Endometrial microvascular endothelial cells (primary cell): ENCODE measurements around the gene CRYBG1. TPM values are rescaled to one million over a fixed set of nuclear protein-coding genes. Genes with fewer than 3 reads are reported as not detected.

Experiments used
- in situ Hi-C: cut with HindIII; loops from 2 replicates; pipeline ENCODE4 v1.10.0; 2017; ENCODE audit warnings: low sequenced_read_pairs, low pct_unique_long_range_greater_than_20kb; ENCODE audit errors: inconsistent ontology term
- total RNA-seq: library from RNA; depleted of rRNA; stranded (reverse); fragments of >200 nt; gene quantifications from one replicate; pipeline ENCODE4 v1.2.3, GENCODE V29; 2015; ENCODE audit errors: inconsistent ontology term

CRYBG1 gene
- total RNA-seq, 1 donor from 2014 or later = 45.6 TPM

GRCh38 chr6:106451439-106451838 is 90.9 kb downstream of the CRYBG1 start:
- in situ Hi-C loops = no loop called here

DNA sequence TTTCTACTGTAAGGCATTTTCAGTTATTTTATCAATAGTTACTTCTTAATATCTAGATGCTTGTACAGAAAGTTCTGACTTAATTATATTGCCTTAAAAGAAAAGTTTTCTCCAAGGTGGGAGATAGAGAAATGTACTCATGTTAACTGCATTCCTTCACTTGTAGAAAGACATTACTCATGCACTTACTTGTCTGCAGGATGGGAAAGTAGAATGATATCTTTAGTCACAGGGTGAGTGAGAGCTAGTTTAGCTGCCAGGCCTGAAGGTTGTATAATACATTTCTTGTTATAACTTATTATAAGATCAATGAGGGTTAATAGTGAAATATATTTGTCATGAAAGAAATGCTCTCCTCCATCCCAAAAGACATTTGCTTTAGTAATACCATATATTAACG is 92.1 kb downstream of the CRYBG1 start:
- in situ Hi-C loops = no loop called here

DNA sequence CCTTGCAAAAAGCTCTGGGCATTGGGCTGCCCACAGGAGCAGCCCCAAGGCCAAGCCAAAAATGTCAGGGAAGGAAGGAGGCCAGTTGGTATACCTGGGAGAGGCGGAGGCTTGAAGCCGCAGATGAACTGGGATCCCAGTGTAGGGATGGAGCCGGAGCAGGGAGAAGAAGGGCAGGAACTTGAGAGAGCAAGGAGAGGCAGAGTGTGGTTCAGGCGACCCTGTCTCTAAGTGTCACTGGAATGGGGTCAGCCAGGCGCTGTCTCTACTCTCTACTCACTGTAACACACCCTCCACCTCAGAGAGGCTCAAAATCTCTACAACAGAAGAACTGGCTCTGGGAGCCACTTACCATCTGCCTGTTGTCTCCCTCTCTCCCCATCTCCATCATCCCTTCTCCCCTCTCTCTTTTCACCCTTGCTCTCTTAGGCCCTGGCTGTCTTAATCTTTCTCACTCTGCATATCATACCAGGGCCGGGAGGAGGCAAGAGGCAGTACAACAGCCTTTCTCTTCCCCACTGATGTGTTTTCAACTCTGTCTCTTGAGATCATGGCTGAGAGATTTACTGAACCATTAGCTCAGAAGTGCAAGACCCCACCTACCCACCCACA is 93.3 kb downstream of the CRYBG1 start:
- in situ Hi-C loops = no loop called here

- in situ Hi-C loops = no loop called here
These were observed 96.2 kb downstream of the CRYBG1 start for GRCh38 chr6:106456756-106457155.

DNA sequence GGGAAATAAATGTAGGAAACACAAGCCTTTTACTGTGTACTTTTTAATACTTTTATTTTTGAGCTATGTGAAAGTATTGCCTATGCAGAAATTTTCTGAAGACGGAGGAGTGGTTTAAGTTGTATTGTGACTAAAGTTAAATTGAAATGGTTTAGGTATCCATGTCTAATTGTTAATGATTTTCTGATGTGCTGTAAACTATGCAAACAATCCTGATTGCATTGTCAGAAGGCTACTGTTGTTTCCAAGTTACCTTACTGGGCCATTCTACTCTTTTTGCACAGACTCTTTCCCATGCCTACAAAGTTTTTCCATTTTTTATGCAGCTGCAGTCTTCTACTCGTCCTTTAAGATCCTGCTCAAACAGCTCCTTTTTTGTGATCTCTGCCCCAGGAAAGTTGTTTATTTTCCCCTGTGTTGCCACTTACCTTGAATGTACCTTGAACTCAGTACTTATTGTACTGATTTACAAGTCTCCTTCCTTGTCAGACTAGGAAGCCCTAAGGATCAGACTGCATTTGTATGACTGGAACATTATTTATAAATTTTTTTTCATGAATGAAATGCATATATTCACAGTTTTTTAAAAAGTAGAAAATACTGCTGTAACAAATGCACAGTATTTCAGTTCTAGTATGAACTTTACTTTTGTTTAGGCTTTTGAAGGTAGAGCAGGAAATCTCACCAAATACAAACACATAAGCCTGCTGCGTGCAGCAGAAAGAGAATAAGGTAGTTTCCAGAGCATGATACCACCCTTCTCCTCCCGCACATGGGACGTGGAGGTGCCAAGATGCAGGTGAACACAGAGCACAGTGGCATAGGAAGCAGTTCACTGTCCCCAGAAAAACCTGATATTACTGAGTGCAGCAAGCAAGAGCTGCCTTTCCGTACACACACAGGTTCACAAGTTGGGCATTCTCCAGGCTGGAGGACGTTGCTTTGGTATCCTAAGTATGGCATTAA is 97.8 kb downstream of the CRYBG1 start:
- in situ Hi-C loops = no loop called here

DNA sequence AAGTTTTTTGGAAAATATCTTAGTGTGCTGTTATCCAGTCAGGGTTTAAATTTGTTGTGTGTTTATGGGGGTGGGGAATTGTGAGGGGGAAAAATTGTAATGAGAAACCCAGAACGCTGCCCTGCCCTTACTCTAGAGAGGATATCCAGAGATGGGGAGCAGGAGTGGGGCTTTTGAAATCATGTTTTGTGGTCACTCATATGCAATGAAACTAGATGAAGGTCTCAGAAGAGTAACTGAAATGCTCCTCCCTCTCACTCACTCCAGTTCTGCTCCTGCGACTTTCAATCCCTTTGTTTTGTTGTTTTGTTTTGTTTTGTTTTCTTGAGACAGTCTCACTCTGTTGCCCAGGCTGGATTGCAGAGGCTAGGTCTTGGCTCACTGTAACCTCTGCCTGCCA is 100.0 kb downstream of the CRYBG1 start:
- in situ Hi-C loops = no loop called here

DNA sequence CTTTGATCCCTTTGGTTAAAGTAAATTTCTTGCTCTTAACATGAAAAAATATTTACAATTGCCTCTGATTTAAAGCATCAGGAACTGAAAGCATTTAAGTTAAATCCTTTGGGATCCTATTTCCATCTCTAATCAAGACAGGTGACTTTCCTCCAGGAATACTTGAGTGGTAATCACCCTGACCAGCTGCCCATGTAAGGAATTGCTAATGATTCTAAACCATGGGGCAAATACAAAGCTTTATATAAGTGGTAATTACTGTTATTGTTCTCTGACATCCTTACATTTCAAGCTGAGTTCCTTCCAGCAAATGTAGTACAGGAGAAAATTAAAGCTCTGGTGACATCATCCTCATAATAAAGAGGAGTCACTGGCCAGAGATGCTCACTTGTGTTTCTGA is 100.6 kb downstream of the CRYBG1 start:
- in situ Hi-C loops = no loop called here

DNA sequence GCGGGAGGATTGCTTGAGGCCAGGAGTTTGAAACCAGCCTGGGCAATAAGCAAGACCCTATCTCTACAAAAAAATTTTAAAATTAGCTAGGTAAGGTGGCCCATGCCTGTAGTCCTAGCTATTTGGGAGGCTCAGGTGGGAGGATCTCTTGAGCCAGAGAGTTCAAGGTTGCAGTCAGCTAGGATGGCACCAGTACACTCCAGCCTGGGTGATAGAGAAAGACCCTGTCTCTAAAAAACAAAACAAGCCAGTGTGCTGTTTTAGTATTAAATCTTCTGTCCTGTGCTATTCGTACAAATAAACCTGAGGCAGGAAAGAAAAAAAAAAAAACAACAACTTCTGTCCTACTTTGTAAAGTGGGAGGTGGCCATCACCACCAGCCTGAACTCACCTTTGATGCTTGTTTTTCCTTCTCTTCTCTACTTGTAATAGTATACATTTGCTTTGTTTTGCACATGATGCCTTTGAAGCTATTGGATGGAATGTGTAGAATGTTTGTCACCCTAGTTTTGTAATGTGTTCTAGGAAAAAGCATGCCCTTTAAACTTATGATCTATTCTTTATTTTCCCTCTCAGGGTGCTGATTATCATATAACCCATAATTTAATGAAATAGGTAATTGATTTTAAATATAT is 102.5 kb downstream of the CRYBG1 start:
- in situ Hi-C loops = no loop called here

GRCh38 chr6:106466211-106466610 is 105.7 kb downstream of the CRYBG1 start:
- in situ Hi-C loops = no loop called here

- in situ Hi-C loops = no loop called here
These were observed 108.4 kb downstream of the CRYBG1 start for GRCh38 chr6:106468935-106469334.

GRCh38 chr6:106469882-106470281 is 109.4 kb downstream of the CRYBG1 start:
- in situ Hi-C loops = no loop called here

DNA sequence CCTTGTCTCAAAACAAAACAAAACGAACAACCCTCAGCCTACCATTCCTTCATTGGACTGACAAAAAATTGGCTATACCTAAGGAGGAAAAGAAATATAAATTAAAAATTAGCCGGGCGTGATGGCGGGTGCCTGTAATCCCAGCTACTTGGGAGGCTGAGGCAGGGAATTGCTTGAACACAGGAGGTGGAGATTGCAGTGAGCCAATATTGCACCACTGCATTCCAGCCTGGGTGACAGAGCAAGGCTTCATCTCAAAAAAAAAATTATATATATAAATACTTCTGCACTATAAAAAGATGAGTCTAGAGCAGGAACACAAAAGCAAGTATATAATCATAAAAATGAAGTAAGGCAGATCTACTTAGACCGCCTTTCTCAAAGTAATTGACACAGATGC is 109.8 kb downstream of the CRYBG1 start:
- in situ Hi-C loops = no loop called here

GRCh38 chr6:106470811-106471210 is 110.3 kb downstream of the CRYBG1 start:
- in situ Hi-C loops = no loop called here

- in situ Hi-C loops = no loop called here
These were observed 113.3 kb downstream of the CRYBG1 start for GRCh38 chr6:106473812-106474211.

- in situ Hi-C loops = no loop called here
These were observed 113.9 kb downstream of the CRYBG1 start for GRCh38 chr6:106474466-106474865.

GRCh38 chr6:106475284-106475683 is 114.8 kb downstream of the CRYBG1 start:
- in situ Hi-C loops = no loop called here

GRCh38 chr6:106476331-106477105 is 116.0 kb downstream of the CRYBG1 start:
- in situ Hi-C loops = no loop called here

DNA sequence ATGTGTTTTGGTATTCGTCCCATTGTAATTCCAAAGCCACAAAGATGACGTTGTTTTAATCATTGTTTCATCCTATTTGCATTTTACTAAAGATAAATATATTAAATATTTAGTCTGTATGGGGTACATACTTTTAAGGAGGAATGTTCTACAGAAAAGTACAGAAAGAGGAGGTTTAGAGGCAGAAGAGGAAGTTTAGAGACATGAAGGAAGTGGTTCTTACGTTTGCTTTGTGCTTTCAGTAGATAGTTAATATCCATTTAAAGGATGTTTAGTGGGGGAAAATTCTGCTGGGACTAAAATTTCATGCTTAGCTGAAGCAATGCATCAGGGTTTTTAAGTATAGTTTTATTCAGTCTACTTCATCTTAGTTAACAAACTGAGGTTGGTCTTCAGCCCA is 116.6 kb downstream of the CRYBG1 start:
- in situ Hi-C loops = no loop called here

- in situ Hi-C loops = no loop called here
These were observed 117.3 kb downstream of the CRYBG1 start for GRCh38 chr6:106477790-106478189.
